ENCODE measurements around the gene EMC10. TPM values are rescaled to one million over a fixed set of nuclear protein-coding genes. Genes with fewer than 3 reads are reported as not detected.

EMC10 gene
- polyA plus RNA-seq, 1 experiment = 89.1 TPM

- H3K36me3 ChIP-seq (ENCODE audit: control insufficient read depth, insufficient read depth, low read length) = no peaks in the 10 kb centered on the region
- DNase-seq (ENCODE audit: low read depth) = no peak
- POLR2A ChIA-PET = no interaction called here
Measured at GRCh38 chr19:50537306-50537685, 61.0 kb downstream of the EMC10 start.

GRCh38 chr19:50537769-50538230 lies 61.5 kb downstream of the EMC10 start:
- CTCF ChIA-PET = interaction anchor here (0.6 to 3.9 kb wide), 24 partner anchors 9 to 387 kb away, joined by 3 to 37 read pairs (median 4); partner anchors contain the start of genes JOSD2 and NAPSA
- no peak overlapping the region for H3K4me3 ChIP-seq (ENCODE audit: low read depth, low read length)
- TF ChIP-seq CTCF (IDR thresholded peaks at IDR 0.05; ENCODE audit: insufficient read depth, low read depth, low read length) = peak; percentile 84
- no peaks in the 10 kb centered on the region for H3K27me3 ChIP-seq (ENCODE audit: control insufficient read depth, insufficient read depth, low read length)
- POLR2A ChIA-PET = no interaction called here
- no peaks in the 10 kb centered on the region for H3K36me3 ChIP-seq (ENCODE audit: control insufficient read depth, insufficient read depth, low read length)
- DNase-seq (ENCODE audit: low read depth) = peak; percentile 7

More at GRCh38 chr19:50537306-50537685, 61.0 kb downstream of the EMC10 start:
- CTCF ChIA-PET = interaction anchor here (0.6 to 3.9 kb wide), 22 partner anchors 9 to 387 kb away, joined by 3 to 37 read pairs (median 5); partner anchors contain the start of genes JOSD2 and NAPSA
- Histone ChIP-seq H3K27me3 (ENCODE audit: control insufficient read depth, insufficient read depth, low read length) (no peaks in the 10 kb centered on the region), H3K4me3 (ENCODE audit: low read depth, low read length) (no peak overlapping the region)
- no peak for TF ChIP-seq CTCF (IDR thresholded peaks at IDR 0.05; ENCODE audit: insufficient read depth, low read depth, low read length)

Other genes with a start within 250 kb of the EMC10 start
- gene KCNC3, start 147.1 kb upstream of the EMC10 start, polyA plus RNA-seq (2011; rRNA removed) = 0.02 and 0.04 TPM in 2 replicates
- 0.32 and 0.38 TPM in 2 replicates for gene NAPSA, start 110.9 kb upstream of the EMC10 start, polyA plus RNA-seq (2011; rRNA removed)
- gene NR1H2, start 100.0 kb upstream of the EMC10 start, polyA plus RNA-seq (2011; rRNA removed) = 51.2 and 78.4 TPM in 2 replicates
- gene POLD1, start 92.2 kb upstream of the EMC10 start, polyA plus RNA-seq (2011; rRNA removed) = 4.7 and 10.8 TPM in 2 replicates
- gene SPIB, start 57.6 kb upstream of the EMC10 start, polyA plus RNA-seq (2011; rRNA removed) = not detected in 2 replicates
- gene MYBPC2, start 43.6 kb upstream of the EMC10 start, polyA plus RNA-seq (2011; rRNA removed) = not detected in 2 replicates
- gene GARIN5A, start 341 bp downstream of the EMC10 start, polyA plus RNA-seq (2011; rRNA removed) = 0.26 and 0.56 TPM in 2 replicates
- 39.0 and 44.9 TPM in 2 replicates for gene JOSD2, start 34.7 kb downstream of the EMC10 start, polyA plus RNA-seq (2011; rRNA removed)
- not detected in 2 replicates for gene ASPDH, start 37.4 kb downstream of the EMC10 start, polyA plus RNA-seq (2011; rRNA removed)
- gene LRRC4B, start 91.9 kb downstream of the EMC10 start, polyA plus RNA-seq (2011; rRNA removed) = 0.04 and 0.06 TPM in 2 replicates
- gene SYT3, start 163.4 kb downstream of the EMC10 start, polyA plus RNA-seq (2011; rRNA removed) = 0.11 TPM in 1 of 2 replicates, not detected in the other
- 0.47 and 0.59 TPM in 2 replicates for gene C19orf81, start 172.9 kb downstream of the EMC10 start, polyA plus RNA-seq (2011; rRNA removed)
- gene SHANK1, start 243.3 kb downstream of the EMC10 start, polyA plus RNA-seq (2011; rRNA removed) = 1.6 and 1.8 TPM in 2 replicates
- gene CLEC11A, start 246.9 kb downstream of the EMC10 start, polyA plus RNA-seq (2011; rRNA removed) = 82.0 and 136 TPM in 2 replicates

All from BJ (cell line).